Ecto neural progenitor cell (in vitro differentiated cells): ENCODE measurements around the gene CHAC1.
"Not testable (repeated sequence)": the region's sequence is repeated elsewhere in the genome, so short reads cannot be mapped to it uniquely, and the experiment has no call there.

Experiments
- DNase-seq: peaks from one replicate; pipeline ENCODE4 v3.0.0-alpha.2; 2018; ENCODE audit warnings: low spot score

CHAC1 gene

GRCh38 chr15:40957581-40958051 is 4.3 kb downstream of the CHAC1 start:
- DNase-seq, result no peak

DNA sequence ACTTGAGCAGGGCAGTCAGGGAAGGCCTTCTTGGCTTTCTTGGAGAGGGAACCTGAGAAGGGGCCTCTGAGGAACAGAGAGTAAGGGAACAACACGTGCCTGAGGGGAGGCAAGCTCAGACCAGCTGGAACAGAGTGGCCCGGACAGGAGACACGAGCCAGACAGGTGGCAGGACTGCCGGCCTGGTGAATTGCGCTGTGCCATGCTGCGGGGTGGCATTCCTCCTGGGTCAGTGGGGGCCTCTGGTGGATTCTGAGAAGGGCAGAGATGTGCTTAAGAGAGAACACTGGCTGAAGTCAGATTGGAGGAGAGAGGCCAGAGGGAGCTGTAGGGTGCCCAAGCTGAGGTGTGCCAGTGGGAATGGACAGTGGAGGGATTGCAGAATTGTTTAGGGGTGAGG is 4.9 kb downstream of the CHAC1 start:
- no peak for DNase-seq

- no peak for DNase-seq
Observed at GRCh38 chr15:40958723-40959122, 5.5 kb downstream of the CHAC1 start.

GRCh38 chr15:40959331-40960141 is 6.3 kb downstream of the CHAC1 start:
- no peak for DNase-seq

- no peak for DNase-seq
Observed at GRCh38 chr15:40960151-40960885, 7.0 kb downstream of the CHAC1 start.

GRCh38 chr15:40960925-40961324 is 7.7 kb downstream of the CHAC1 start:
- DNase-seq, result no peak

DNA sequence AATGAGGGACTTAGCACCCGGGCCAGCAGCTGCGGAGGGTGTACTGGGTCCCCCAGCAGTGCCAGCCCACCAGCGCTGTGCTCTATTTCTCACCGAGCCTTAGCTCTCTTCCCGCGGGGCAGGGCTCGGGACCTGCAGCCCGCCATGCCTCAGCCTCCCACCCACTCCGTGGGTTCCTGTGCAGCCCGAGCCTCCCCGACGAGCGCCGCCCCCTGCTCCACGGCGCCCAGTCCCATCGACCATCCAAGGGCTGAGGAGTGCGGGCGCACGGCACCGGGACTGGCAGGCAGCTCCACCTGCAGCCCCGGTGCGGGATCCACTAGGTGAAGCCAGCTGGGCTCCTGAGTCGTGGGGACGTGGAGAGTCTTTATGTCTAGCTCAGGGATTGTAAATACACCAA is 8.5 kb downstream of the CHAC1 start:
- DNase-seq, result not testable (repeated sequence)

DNA sequence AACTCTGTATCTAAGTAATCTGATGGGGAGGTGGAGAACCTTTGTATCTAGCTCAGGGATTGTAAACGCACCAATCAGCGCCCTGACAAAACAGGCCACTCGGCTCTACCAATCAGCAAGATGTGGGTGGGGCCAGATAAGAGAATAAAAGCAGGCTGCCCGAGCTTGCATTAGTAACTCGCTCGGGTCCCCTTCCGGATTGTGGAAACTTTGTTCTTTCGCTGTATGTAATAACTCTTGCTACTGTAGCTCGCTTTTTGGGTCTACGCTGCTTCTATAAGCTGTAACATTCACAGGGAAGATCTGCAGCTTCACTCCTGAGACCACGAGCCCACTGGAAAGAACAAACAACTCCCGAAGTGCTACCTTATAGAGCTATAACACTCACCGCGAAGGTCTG is 9.0 kb downstream of the CHAC1 start:
- not testable (repeated sequence) for DNase-seq

DNA sequence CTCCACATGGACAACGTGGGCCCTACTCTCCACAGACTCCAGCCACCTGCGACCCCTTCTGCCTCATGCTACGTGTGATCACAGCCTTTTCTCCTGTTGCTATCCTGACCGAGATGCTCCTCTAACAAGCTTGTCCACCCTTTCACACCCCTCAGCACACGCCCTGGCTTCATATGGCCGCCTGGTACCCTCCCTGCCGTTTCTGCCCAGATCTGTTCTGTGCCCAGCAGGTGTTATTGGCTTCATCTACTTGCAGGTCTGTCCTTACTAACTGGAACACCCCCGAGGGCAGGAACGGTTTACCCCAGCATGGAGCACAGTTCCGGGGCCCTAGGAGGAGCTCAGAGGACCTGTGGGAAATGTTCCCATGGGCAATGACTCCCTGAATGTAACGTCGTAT is 9.9 kb downstream of the CHAC1 start:
- no peak for DNase-seq

- no peak for DNase-seq
Observed at GRCh38 chr15:40964006-40964405, 10.7 kb downstream of the CHAC1 start.

DNA sequence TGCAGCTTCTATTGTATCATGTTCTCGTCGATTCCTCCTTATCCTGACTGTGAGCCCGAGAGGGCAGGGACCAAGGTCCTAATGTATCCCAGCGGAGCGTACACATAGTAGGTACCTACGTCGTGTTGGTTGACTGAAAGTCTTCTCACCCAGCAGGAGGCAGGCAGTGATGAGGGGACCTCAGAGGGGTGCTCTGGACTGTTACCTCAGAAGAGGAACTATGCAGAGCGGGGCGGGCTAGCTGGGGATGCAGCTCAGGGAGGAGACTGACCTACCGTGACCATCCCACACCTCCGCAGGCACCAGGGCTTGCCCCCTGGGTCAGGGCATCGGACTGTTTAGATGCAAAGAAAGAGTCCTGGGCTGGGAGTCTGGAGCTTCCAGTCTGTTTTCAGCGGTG is 11.4 kb downstream of the CHAC1 start:
- no peak for DNase-seq

DNA sequence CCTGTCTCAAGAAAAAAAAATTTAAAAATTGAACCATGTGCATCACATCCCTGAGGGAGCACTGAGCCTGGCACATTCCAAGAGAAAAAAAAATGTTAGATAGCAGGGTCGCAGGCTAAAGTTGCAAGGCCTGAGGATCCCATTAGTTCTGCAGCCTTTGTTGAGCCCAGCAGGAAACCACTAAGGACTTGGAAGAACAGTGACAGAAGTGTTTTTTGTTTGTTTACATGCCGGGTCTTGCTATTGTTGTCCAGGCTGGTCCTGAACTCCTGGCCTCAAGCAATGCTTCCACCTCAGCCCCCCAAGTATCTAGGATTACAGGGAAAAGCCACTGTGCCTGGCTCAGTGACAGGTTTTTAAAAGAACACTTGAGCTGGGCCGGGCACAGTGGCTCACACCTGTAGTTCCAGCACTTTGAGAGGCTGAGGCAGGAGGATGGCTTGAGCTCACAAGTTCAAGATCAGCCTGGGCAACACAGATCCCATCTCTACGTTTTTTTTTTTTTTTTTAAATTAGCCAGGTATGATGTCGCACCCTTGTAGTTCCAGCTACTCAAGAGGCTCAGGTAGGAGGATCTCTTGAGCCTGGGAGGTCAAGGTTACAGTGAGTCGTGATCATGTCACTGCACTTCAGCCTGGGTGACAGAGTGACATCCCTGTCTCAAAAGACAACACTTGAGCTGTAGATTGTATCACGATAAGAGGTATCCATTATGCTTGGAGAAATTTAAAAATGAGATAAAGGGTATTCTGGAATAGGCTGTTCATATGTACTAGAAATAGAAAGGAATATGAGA is 15.2 kb downstream of the CHAC1 start:
- no peak for DNase-seq

DNA sequence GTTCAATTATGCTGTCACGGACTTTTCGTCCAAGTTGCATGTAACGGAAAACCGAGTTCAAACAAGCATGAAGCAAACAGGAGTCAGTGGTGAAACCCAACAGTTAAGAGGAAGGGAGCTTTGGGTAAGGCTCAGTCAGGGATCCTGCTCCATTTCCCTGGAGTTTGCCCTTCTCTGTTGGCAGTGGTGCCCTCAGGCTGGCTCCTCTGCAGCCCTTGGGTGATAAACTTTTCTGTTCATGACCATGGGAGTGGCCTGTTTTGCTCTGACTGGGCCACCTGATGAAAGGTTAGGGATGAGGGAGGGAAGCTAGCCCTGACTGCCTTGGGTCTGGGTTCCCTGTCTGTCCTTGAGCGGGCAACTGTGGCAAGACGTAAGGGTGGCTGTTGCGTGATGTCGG is 16.1 kb downstream of the CHAC1 start:
- no peak for DNase-seq

DNA sequence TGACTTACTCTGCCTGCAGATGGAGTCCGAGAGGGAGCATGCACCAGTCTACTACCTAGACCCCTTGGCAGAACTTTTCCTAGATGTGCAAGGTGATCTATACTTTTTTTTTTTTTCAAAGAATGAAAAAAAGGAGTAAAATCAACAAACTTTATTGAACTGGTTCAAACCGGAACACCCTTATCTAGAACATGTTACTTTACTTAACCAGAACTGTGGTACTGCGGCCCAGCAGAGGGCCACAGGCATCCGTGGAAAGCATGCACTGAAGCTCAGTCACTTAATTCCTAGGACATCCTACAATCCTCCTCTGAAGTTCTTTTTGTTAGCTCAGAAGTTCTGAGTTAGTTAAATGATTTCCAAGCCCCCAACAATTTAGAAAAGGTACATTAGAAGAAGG is 21.6 kb downstream of the CHAC1 start:
- DNase-seq, result no peak

- no peak for DNase-seq
Observed at GRCh38 chr15:40976819-40977218, 23.5 kb downstream of the CHAC1 start.

GRCh38 chr15:40978141-40978540 is 24.9 kb downstream of the CHAC1 start:
- DNase-seq, result no peak

DNA sequence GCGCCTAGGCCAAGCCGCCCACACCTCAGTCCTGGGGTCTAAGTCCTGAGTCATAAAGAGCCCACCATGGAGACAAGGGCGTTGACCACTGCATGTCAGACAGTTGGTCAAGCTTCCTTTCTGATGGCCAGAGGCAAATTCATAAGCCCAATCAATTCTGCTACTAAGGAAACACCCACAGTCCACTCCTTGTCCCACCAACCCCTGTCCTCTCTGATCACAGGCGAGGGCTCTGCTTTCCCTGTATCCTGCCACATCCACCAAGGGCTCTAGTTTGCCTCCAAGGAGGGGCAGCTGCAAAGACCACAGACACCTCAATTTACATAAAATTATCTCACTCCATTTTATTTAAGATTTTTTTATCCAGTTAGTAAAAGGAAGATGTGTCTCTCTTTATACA is 25.3 kb downstream of the CHAC1 start:
- no peak for DNase-seq

GRCh38 chr15:40981186-40981585 is 27.9 kb downstream of the CHAC1 start:
- no peak for DNase-seq

- no peak for DNase-seq
Observed at GRCh38 chr15:40982855-40983254, 29.6 kb downstream of the CHAC1 start.

GRCh38 chr15:40984406-40984805 is 31.1 kb downstream of the CHAC1 start:
- DNase-seq, result no peak

GRCh38 chr15:40984964-40985363 is 31.7 kb downstream of the CHAC1 start:
- DNase-seq, result no peak

DNA sequence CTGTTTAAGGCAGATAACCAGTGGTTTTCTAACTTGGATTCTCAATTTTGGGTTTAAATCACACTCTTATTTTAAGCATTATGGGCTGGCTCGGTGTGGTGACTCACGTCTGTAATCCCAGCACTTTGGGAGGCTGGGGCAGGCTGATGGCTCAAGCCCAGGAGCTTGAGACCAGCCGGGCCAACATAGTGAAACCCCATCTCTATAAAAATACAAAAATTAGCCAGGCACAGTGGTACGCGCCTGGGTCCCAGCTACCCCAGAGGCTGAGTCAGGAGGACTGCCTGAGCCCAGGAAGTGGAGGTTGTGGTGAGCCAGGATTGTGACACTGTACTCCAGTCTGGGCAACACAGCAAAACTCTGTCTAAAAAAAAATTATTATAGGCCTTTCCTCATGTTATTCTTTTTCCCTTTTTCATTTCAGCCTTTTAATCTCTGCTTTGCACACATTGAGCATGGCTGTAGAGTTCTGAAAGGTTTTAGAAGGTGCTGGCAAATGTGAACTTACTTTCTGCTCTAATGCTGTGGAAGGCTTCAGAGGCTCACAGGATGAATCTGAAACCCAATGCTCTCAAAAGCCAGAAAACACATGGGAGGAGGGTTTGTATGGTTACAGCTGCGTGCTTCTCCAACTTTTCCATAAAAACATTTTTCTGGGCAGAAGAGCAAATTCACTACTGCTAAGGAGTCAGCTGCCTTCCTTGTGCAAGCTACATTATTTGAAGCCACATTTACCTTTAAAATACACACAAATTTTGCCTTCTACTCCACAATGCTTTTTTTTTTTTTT is 32.5 kb downstream of the CHAC1 start:
- no peak for DNase-seq
